Thyroid gland (tissue), 4 donors: Measurements from ENCODE around the gene PPARG. TPM values are rescaled to one million over a fixed set of nuclear protein-coding genes. Genes with fewer than 3 reads are reported as not detected.

Experiments
- DNase-seq, 2 donors: peaks; one replicate each; pipeline ENCODE4 v3.0.0-alpha.2; 2019
- H3K27ac ChIP-seq, 3 donors: fragments of 200-600 bp; sonication (generic); 1 replicate in 2 of 3; 2 replicates in 1 of 3; pipeline ENCODE4 v1.5.1; 2016 to 2019; ENCODE audit warnings: mild to moderate bottlenecking in 1 of 3, moderate library complexity in 1 of 3
- H3K27me3 ChIP-seq: fragments of 200-600 bp; sonication (generic); one replicate; pipeline ENCODE4 v1.5.1; 2019
- H3K36me3 ChIP-seq, 2 donors: fragments of 200-600 bp; sonication (generic); one replicate each; pipeline ENCODE4 v1.5.1; 2016 to 2019
- H3K4me1 ChIP-seq, 2 donors: fragments of 200-600 bp; sonication (generic); one replicate each; pipeline ENCODE4 v1.5.1; 2017 to 2019
- H3K4me3 ChIP-seq, 3 donors: fragments of 200-600 bp; sonication (generic); replicated peaks in 1 of 3; 1 replicate in 2 of 3; 2 replicates in 1 of 3; pipeline ENCODE4 v1.5.1; 2016; ENCODE audit warnings: mild to moderate bottlenecking in 1 of 3
- H3K9me3 ChIP-seq: fragments of 200-600 bp; sonication (generic); one replicate; pipeline ENCODE4 v1.5.1; 2017
- CTCF ChIP-seq, 6 experiments: fragments of 200-600 bp in 3 of 6; fragments of 450-650 bp in 3 of 6; sonication (generic) in 3 of 6; IDR thresholded peaks; one replicate each; pipeline ENCODE4 v1.5.1; 2016 to 2019; ENCODE audit warnings: antibody characterized with exemption in 6 of 6, mild to moderate bottlenecking in 2 of 6, inconsistent platforms in 1 of 6, moderate library complexity in 1 of 6
- POLR2A ChIP-seq, 2 donors: fragments of 450-650 bp; IDR thresholded peaks; one replicate each; pipeline ENCODE4 v1.6.1; 2017; ENCODE audit warnings: antibody characterized with exemption in 2 of 2, mild to moderate bottlenecking in 2 of 2, moderate library complexity in 1 of 2
- WGBS, 2 donors: methylation state at CpG; one replicate each; pipeline ENCODE4 v1.1.5; 2017; 5-methylcytosine and 5-hydroxymethylcytosine counted together
- intact Hi-C: fragments of 100-400 bp; cut with DNase I; formaldehyde crosslinking; loops from one replicate; pipeline ENCODE4 v1.15.1; 2023
- total RNA-seq, 4 donors: library from RNA; depleted of rRNA; stranded (reverse); fragments of >200 nt; gene quantifications; one replicate each; pipeline ENCODE4 v1.2.3, GENCODE V29; 2016

Gene PPARG
- total RNA-seq, 4 donors from 2014 or later = 20.0 to 27.3 (median 23.7) TPM

- no peak for DNase-seq
These were observed 57.0 kb downstream of the PPARG start for GRCh38 chr3:12345584-12346494.

DNA sequence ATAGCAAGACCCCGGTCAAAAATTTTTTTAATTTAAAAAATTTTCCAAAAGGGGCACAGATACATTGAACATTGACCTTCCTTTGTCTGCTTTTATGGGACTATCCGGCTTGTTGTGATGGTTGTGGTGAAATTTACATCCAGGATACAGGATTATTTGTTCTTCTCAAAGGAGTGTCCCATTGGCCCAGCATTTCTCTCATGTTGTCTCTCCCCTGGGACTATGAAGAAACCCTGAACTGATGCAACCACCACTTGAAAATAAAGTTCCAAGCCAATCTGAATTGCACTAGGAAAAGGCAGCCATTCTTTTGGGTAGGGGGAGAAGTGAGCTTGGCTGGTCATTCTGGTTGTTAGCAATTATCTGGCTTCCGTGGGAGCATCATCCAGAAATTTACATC lies 58.4 kb downstream of the PPARG start:
- TF ChIP-seq CTCF (IDR thresholded peaks at IDR 0.05) = no peak
- no peak for TF ChIP-seq POLR2A (IDR thresholded peaks at IDR 0.05)
- Histone ChIP-seq H3K27ac (no peak overlapping the region), H3K36me3 (no peaks in the 10 kb centered on the region), H3K4me3 (no peak overlapping the region), H3K27me3 (no peaks in the 10 kb centered on the region), H3K9me3 (no peaks in the 10 kb centered on the region), H3K4me1 (peaks cover 15 to 25% of the 10 kb centered on the region in 2 donors)
- intact Hi-C loops = no loop called here
- DNase-seq = no peak
- WGBS, 2 donors = 94 to 95% methylated on average over 3 of the region's 3 CpGs

More at GRCh38 chr3:12345584-12346494, 57.0 kb downstream of the PPARG start:
- Histone ChIP-seq H3K27ac (no peak overlapping the region), H3K36me3 (no peaks in the 10 kb centered on the region), H3K4me1 (peaks cover 7 to 12% of the 10 kb centered on the region in 2 donors), H3K9me3 (no peaks in the 10 kb centered on the region), H3K4me3 (no peak overlapping the region), H3K27me3 (no peaks in the 10 kb centered on the region)
- WGBS, 2 donors = 80 to 83% methylated on average over 8 of the region's 8 CpGs
- intact Hi-C loops = no loop called here
- no peak for TF ChIP-seq CTCF (IDR thresholded peaks at IDR 0.05)
- no peak for TF ChIP-seq POLR2A (IDR thresholded peaks at IDR 0.05)

GRCh38 chr3:12349895-12350811 lies 61.3 kb downstream of the PPARG start:
- Histone ChIP-seq H3K4me1 (peaks cover 24 to 29% of the 10 kb centered on the region in 2 donors), H3K27ac (peak overlapping the region in 2 of 3 donors; percentile 7 to 45), H3K27me3 (no peaks in the 10 kb centered on the region), H3K4me3 (no peak overlapping the region), H3K9me3 (no peaks in the 10 kb centered on the region), H3K36me3 (no peaks in the 10 kb centered on the region)
- intact Hi-C loops = no loop called here
- peak; percentile 45 to 58 for DNase-seq
- 32 to 50% methylated on average over 9 of the region's 9 CpGs for WGBS, 2 donors
- TF ChIP-seq POLR2A (IDR thresholded peaks at IDR 0.05) = no peak
- no peak for TF ChIP-seq CTCF (IDR thresholded peaks at IDR 0.05)

- H3K4me1 ChIP-seq = peaks cover 24 to 29% of the 10 kb centered on the region in 2 donors
- no peak overlapping the region for H3K4me3 ChIP-seq
- H3K36me3 ChIP-seq = no peaks in the 10 kb centered on the region
- H3K27me3 ChIP-seq = no peaks in the 10 kb centered on the region
- 77 to 82% methylated on average over 4 of the region's 4 CpGs for WGBS, 2 donors
- H3K9me3 ChIP-seq = no peaks in the 10 kb centered on the region
- intact Hi-C loops = no loop called here
- DNase-seq = no peak
- H3K27ac ChIP-seq = peak overlapping the region in 1 of 3 donors; percentile 45
- TF ChIP-seq CTCF (IDR thresholded peaks at IDR 0.05) (no peak), POLR2A (IDR thresholded peaks at IDR 0.05) (no peak)
These were observed 62.3 kb downstream of the PPARG start for GRCh38 chr3:12351145-12351544.
